IPS-15b (cell line): ENCODE measurements around the gene NR2F6.

Experiments used
- H3K27me3 ChIP-seq: one replicate; pipeline ENCODE4 v1.6.1; 2013; ENCODE audit warnings: low read length; ENCODE audit not compliant: control insufficient read depth, insufficient read depth
- H3K36me3 ChIP-seq: one replicate; pipeline ENCODE4 v1.6.1; 2013; ENCODE audit warnings: low read length; ENCODE audit not compliant: control insufficient read depth, insufficient read depth
- H3K4me1 ChIP-seq: one replicate; pipeline ENCODE4 v1.6.1; 2013; ENCODE audit warnings: mild to moderate bottlenecking, low read length; ENCODE audit not compliant: control insufficient read depth, insufficient read depth
- H3K4me3 ChIP-seq: one replicate; pipeline ENCODE4 v1.5.1; 2013; ENCODE audit warnings: low read depth, low read length
- H3K9ac ChIP-seq: one replicate; pipeline ENCODE4 v1.6.1; 2013; ENCODE audit warnings: low read depth, mild to moderate bottlenecking, low read length
- H3K9me3 ChIP-seq: one replicate; pipeline ENCODE4 v1.6.1; 2013; ENCODE audit warnings: mild to moderate bottlenecking, low read length; ENCODE audit not compliant: control insufficient read depth, insufficient read depth

Gene NR2F6

GRCh38 chr19:17262557-17262956 lies 16.8 kb upstream of the NR2F6 start:
- no peak overlapping the region for H3K4me3 ChIP-seq
- no peaks in the 10 kb centered on the region for H3K9me3 ChIP-seq
- peaks cover 9% of the 10 kb centered on the region for H3K4me1 ChIP-seq
- peaks cover 2% of the 10 kb centered on the region for H3K36me3 ChIP-seq
- no peaks in the 10 kb centered on the region for H3K27me3 ChIP-seq
- no peak overlapping the region for H3K9ac ChIP-seq

- H3K9me3 ChIP-seq = no peaks in the 10 kb centered on the region
- no peaks in the 10 kb centered on the region for H3K27me3 ChIP-seq
- peaks cover 9% of the 10 kb centered on the region for H3K4me1 ChIP-seq
- H3K4me3 ChIP-seq = no peak overlapping the region
- no peak overlapping the region for H3K9ac ChIP-seq
- H3K36me3 ChIP-seq = peaks cover 2% of the 10 kb centered on the region
Observed at GRCh38 chr19:17260842-17261325, 15.2 kb upstream of the NR2F6 start.

GRCh38 chr19:17259934-17260333 lies 14.2 kb upstream of the NR2F6 start:
- Histone ChIP-seq H3K4me3 (no peak overlapping the region), H3K36me3 (peaks cover 2% of the 10 kb centered on the region), H3K9ac (no peak overlapping the region), H3K9me3 (no peaks in the 10 kb centered on the region), H3K4me1 (peaks cover 6% of the 10 kb centered on the region), H3K27me3 (no peaks in the 10 kb centered on the region)

- Histone ChIP-seq H3K27me3 (no peaks in the 10 kb centered on the region), H3K9me3 (no peaks in the 10 kb centered on the region), H3K36me3 (peaks cover 2% of the 10 kb centered on the region), H3K4me3 (no peak overlapping the region), H3K9ac (no peak overlapping the region), H3K4me1 (peaks cover under 1% of the 10 kb centered on the region)
Observed at GRCh38 chr19:17259118-17259780, 13.5 kb upstream of the NR2F6 start.

- H3K9ac ChIP-seq = no peak overlapping the region
- H3K36me3 ChIP-seq = peaks cover 7% of the 10 kb centered on the region
- no peaks in the 10 kb centered on the region for H3K4me1 ChIP-seq
- H3K9me3 ChIP-seq = no peaks in the 10 kb centered on the region
- H3K27me3 ChIP-seq = no peaks in the 10 kb centered on the region
- H3K4me3 ChIP-seq = no peak overlapping the region
Observed at GRCh38 chr19:17256130-17256529, 10.4 kb upstream of the NR2F6 start.

- Histone ChIP-seq H3K9me3 (no peaks in the 10 kb centered on the region), H3K9ac (no peak overlapping the region)
Observed at GRCh38 chr19:17255150-17255621, 9.5 kb upstream of the NR2F6 start.

GRCh38 chr19:17254636-17255035 lies 8.9 kb upstream of the NR2F6 start:
- peaks cover 7% of the 10 kb centered on the region for H3K36me3 ChIP-seq
- no peaks in the 10 kb centered on the region for H3K4me1 ChIP-seq
- no peaks in the 10 kb centered on the region for H3K9me3 ChIP-seq
- H3K27me3 ChIP-seq = no peaks in the 10 kb centered on the region
- no peak overlapping the region for H3K4me3 ChIP-seq
- no peak overlapping the region for H3K9ac ChIP-seq

More at GRCh38 chr19:17255150-17255621, 9.5 kb upstream of the NR2F6 start:
- Histone ChIP-seq H3K36me3 (peaks cover 7% of the 10 kb centered on the region), H3K4me1 (no peaks in the 10 kb centered on the region), H3K27me3 (no peaks in the 10 kb centered on the region), H3K4me3 (no peak overlapping the region)

- Histone ChIP-seq H3K36me3 (peaks cover 5% of the 10 kb centered on the region), H3K4me3 (no peak overlapping the region), H3K9me3 (no peaks in the 10 kb centered on the region), H3K9ac (no peak overlapping the region), H3K27me3 (no peaks in the 10 kb centered on the region), H3K4me1 (peaks cover 19% of the 10 kb centered on the region)
Observed at GRCh38 chr19:17249887-17250548, 4.3 kb upstream of the NR2F6 start.

- Histone ChIP-seq H3K9me3 (no peaks in the 10 kb centered on the region), H3K4me1 (peaks cover 19% of the 10 kb centered on the region), H3K36me3 (peaks cover 5% of the 10 kb centered on the region), H3K4me3 (peak overlapping the region; percentile 36), H3K9ac (peak overlapping the region; percentile 49), H3K27me3 (no peaks in the 10 kb centered on the region)
Observed at GRCh38 chr19:17248011-17248776, 2.5 kb upstream of the NR2F6 start.

GRCh38 chr19:17246681-17247425 lies 1.1 kb upstream of the NR2F6 start:
- Histone ChIP-seq H3K4me3 (peak overlapping the region; percentile 49), H3K36me3 (peaks cover 5% of the 10 kb centered on the region), H3K9ac (peak overlapping the region; percentile 47), H3K9me3 (no peaks in the 10 kb centered on the region), H3K4me1 (peaks cover 19% of the 10 kb centered on the region), H3K27me3 (no peaks in the 10 kb centered on the region)
